Liver (tissue), 3 donors: ENCODE measurements around the gene SHC2.

ENCODE experiments used
- CTCF ChIP-seq: fragments of 150-350 bp; IDR thresholded peaks from 2 replicates; pipeline ENCODE4 v1.5.1; 2017; ENCODE audit warnings: improper control_type of control experiment, low read depth, low read length; ENCODE audit not compliant: missing input control
- FOXA2 ChIP-seq: IDR thresholded peaks from 2 replicates; pipeline ENCODE4 v1.6.1; 2016; ENCODE audit warnings: antibody characterized with exemption
- TAF1 ChIP-seq: conservative IDR thresholded peaks from 2 replicates; pipeline ENCODE4 v1.6.1; 2016; ENCODE audit warnings: antibody characterized with exemption, mild to moderate bottlenecking
- YY1 ChIP-seq: IDR thresholded peaks from 2 replicates; pipeline ENCODE4 v1.6.1; 2016; ENCODE audit warnings: antibody characterized with exemption, mild to moderate bottlenecking
- TF ChIP-seq, protein P1 (sequence below): IDR thresholded peaks from 2 replicates; pipeline ENCODE4 v1.6.1; 2016; ENCODE audit warnings: antibody characterized with exemption
- TF ChIP-seq, protein P2 (sequence below): IDR thresholded peaks from 2 replicates; pipeline ENCODE4 v1.6.1; 2016; ENCODE audit warnings: antibody characterized with exemption, mild to moderate bottlenecking
- donor health status: healthy.
- donor health status: healthy.

DNA sequence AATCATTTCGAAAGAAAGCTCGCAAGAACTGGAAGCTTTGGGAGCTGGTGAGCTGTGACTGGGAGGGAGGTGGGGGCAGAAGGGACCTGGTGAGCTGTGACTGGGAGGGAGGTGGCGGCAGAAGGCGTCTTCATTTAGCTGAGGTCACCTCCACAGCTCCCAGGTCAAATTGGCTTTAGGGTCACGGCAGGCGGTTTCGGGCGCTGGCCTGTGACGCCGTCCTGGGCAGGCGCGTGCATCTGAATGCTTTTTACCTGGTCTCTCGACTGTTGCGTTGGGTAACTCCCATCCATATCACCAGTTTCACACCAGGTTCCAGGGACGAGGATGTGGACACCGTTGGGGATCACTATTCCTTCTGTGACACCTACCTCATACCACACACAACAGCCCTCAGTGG is 81.0 kb downstream of the SHC2 start:
- no peak for TF ChIP-seq CTCF
- TF ChIP-seq, protein P1, sequence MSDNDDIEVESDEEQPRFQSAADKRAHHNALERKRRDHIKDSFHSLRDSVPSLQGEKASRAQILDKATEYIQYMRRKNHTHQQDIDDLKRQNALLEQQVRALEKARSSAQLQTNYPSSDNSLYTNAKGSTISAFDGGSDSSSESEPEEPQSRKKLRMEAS: no peak
- TF ChIP-seq TAF1: no peak
- TF ChIP-seq YY1: no peak
- no peak for TF ChIP-seq FOXA2
- TF ChIP-seq, protein P2, sequence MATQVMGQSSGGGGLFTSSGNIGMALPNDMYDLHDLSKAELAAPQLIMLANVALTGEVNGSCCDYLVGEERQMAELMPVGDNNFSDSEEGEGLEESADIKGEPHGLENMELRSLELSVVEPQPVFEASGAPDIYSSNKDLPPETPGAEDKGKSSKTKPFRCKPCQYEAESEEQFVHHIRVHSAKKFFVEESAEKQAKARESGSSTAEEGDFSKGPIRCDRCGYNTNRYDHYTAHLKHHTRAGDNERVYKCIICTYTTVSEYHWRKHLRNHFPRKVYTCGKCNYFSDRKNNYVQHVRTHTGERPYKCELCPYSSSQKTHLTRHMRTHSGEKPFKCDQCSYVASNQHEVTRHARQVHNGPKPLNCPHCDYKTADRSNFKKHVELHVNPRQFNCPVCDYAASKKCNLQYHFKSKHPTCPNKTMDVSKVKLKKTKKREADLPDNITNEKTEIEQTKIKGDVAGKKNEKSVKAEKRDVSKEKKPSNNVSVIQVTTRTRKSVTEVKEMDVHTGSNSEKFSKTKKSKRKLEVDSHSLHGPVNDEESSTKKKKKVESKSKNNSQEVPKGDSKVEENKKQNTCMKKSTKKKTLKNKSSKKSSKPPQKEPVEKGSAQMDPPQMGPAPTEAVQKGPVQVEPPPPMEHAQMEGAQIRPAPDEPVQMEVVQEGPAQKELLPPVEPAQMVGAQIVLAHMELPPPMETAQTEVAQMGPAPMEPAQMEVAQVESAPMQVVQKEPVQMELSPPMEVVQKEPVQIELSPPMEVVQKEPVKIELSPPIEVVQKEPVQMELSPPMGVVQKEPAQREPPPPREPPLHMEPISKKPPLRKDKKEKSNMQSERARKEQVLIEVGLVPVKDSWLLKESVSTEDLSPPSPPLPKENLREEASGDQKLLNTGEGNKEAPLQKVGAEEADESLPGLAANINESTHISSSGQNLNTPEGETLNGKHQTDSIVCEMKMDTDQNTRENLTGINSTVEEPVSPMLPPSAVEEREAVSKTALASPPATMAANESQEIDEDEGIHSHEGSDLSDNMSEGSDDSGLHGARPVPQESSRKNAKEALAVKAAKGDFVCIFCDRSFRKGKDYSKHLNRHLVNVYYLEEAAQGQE: no peak
